22Rv1 (cell line): ENCODE measurements around the gene SAMD13.

Source experiments
- CTCF ChIP-seq: fragments of 450-650 bp; IDR thresholded peaks from 2 replicates; pipeline ENCODE4 v1.5.1; 2017; ENCODE audit warnings: mild to moderate bottlenecking
- ZFX ChIP-seq: fragments of 450-650 bp; IDR thresholded peaks from 2 replicates; pipeline ENCODE4 v1.6.1; 2017; ENCODE audit warnings: antibody characterized with exemption, borderline replicate concordance

DNA sequence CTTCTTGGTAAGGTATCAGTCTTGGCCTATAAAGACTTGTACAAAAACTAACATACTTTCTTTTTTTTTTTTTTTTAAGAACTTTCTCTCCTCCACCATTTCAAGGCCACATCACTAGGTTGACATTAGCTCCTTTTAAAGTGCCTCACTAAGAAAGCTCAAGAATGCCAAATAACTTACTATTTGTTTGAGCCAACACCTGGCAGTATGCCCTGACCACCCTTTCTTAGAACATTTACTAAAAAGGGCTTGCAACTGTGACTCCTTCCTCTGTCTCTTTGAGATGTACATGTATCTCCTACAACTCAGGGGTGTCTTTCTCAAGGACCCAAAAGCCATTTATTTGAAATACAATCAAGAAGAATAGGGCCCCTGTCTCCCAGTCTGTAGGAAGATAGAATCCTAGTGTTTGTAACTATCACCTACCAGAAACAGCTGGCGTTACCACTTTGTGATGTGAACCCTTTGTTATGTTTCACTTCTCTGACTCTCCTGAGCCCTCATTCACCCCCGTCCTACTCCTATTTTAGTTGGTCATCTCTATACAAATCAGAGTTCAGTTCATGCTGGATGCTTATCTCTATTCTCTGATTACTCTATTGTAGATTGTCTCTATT is 12.2 kb upstream of the SAMD13 start:
- TF ChIP-seq CTCF: no peak
- TF ChIP-seq ZFX: no peak
